Measurements from ENCODE around the gene SUPT3H. TPM values are rescaled to one million over a fixed set of nuclear protein-coding genes. Genes with fewer than 3 reads are reported as not detected.

The SUPT3H gene
- total RNA-seq, 1 donor from 2014 or later: 63.6 TPM

DNA sequence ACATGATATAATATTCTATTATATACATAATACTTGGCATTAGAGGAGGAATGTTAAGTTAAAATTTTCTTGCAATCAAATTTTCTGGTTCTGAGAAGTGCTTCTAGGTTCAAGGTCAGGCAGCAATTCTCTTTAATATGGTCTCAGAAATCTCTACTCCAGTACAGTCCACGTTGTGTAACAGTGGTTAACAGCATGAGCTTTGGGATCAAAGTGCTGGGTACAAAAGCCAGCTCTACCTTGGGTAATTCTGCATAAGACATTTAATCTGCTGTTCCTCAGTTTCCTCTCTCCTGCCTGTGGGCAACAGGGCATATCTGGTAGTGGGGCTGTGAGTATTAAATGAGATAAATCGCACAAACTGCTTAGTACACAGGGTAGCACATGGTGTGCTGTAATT is 552.5 kb downstream of the SUPT3H start:
- FAIRE-seq (no peak), DNase-seq (ENCODE audit: low spot score in 2 of 2) (no peak)

DNA sequence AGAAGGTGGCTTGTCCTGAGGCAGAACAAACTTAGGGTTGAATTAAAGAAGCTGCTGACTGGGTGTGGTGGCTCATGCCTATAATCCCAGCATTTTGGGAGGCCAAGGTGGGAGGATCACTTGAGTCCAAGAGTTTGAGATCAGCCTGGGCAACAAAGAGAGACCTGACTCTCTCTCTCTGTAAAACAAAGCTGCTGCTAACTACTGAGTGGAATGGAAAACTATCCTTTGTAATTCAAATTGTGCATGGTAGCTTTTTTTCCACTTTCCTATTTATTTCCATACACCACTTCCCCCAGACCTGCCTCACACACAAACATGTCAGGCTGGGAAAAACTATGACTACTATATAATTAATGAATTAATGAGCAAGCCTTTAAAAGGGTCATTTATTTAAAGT is 553.2 kb downstream of the SUPT3H start:
- DNase-seq (ENCODE audit: low spot score in 2 of 2): no peak
- no peak for FAIRE-seq

DNA sequence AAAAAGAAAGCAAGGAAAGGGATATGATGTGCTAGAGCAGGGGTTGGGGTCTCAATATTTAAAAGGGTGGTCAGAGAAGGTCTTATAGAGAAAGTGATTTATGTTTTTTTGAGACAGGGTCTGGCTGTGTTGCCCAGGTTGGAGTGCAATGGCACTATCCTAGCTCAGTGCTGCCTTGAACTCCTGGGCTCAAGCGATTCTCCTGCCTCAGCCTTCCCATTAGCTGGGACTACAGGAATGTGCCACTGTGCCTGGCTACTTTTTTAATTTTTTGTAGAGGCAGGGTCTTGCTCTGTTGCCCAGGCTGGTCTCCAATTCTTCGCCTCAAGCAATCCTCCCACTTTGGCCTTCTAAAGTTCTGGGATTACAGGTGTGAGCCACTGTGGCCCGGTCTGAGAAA is 557.0 kb downstream of the SUPT3H start:
- DNase-seq (ENCODE audit: low spot score in 2 of 2) (no peak), FAIRE-seq (no peak)

DNA sequence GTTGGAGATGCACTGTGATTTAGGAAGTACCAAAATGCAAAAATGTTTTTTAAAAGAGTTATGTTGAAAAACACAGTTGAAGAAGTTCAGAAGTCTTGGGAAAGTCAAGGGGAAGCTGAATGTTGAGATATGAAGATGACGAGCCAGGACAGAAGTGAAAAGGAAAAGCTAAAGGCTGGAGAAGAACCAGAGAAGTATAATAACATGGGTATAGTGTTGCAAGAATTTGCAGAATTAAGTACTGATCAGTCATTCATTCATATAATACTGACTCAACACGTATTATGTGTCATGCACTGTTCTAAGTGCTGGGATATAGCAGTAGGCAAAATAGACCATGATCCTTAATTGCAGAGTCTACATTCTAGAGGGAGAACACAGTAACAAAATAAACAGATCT is 557.4 kb downstream of the SUPT3H start:
- no peak for FAIRE-seq

DNA sequence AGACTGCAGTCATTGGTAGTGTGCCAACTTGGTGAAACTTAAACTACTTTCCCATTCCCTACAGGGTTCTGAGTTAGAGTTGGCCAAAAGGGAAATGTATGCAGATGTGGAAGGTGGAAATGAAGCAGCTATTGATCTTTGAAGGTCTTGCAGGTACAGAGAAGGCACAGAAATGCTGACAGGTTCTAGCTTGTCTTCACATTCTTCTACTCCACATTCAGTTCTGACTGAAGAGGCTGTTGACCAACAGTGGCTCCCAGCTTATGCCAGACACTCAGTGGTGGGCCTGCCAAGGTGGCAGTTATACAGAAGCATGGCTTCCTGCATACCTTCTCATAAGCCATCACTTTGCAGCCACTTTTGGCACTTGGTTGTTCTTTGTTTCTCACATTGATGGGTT is 566.3 kb downstream of the SUPT3H start:
- DNase-seq (ENCODE audit: low spot score in 2 of 2) (no peak), FAIRE-seq (no peak)

More for the DNA sequence above, 557.4 kb downstream of the SUPT3H start:
- no peak for DNase-seq (ENCODE audit: low spot score in 2 of 2)

DNA sequence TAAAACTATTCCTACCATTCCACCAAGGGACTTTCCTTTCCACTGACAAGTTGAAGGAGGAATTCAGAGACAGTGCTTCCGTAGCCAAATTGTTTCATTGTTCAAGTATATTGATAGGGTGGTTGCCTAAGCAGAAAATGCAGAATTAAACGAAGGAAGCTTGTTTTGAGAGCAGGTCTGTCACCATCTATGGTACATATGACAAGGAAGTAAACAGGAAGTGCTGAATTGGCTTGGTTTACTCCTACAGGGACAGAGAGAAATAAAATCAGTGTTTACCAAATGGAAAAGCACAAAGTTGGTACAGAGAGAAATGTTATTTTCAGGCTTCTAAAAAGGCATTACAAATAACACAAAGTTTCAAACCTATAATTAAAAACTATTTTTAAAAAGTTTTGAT is 568.5 kb downstream of the SUPT3H start:
- FAIRE-seq: no peak

DNA sequence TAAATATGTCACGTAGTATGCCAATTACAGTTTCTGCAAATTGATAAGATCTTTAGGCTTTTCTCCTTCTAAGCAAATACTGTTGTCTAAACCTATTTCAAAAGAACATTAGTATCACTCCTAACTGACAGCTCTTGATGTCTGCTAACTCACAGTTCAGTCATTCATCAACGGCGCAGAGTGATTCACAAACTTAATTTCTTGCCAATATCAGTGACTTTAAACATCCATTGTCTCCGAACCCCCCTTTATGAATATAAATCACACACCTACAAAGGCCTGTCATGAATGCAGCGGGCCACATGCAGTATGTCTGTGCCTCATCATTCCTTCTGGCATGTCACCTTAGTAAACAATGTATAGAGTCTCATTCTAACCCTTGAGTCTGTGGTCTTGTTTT is 569.6 kb downstream of the SUPT3H start:
- DNase-seq (ENCODE audit: low spot score in 2 of 2) (no peak), FAIRE-seq (no peak)

More for the DNA sequence above, 568.5 kb downstream of the SUPT3H start:
- DNase-seq (ENCODE audit: low spot score in 2 of 2): no peak

DNA sequence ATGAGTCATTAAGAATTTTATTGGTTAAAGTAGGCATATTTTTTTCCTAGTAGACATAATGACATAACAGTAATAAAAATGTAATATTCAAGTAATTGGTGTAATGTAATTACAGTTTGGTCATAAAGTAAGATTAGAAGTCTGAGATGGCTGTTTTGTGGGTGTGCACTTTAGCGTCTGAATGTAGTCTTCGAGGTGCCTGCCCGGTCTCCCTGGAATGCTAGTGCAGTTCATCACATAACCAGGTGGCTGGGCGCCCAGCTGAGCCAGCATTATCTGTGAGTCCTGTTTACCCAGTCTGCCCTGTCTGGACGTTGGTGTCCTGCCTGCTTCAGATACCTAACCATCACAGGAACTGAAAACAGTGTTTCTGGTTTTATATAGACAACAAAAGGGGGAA is 571.1 kb downstream of the SUPT3H start:
- DNase-seq (ENCODE audit: low spot score in 2 of 2): no peak
- FAIRE-seq: no peak

DNA sequence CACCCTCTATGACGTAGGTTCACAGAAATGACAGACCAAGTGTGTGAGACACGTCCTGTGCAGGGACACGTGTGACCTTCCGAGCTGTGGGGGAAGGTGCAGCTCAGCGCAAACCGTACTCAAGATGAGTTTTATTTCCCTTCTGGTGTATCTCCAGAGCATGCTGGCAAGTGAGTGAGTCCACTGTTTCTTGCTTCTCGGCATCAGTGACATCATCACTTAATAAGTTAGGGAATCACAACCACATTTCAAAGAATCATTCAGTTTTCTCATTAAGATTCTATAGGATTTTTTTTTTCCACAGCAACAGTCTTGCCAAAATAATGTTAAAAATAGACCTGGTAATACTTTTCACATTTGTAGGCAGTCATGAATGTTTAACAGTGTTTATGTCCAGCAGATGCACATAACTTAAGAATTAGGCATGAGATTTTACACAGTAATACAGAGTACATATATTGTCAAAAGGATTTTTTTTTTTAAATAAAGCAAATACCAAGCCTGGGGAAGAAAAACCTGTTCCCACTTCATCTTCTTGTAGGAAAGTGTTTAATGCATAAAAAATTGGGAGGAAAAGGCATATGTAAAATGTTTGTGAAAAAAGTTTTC is 572.4 kb downstream of the SUPT3H start:
- DNase-seq (ENCODE audit: low spot score in 2 of 2) (no peak), FAIRE-seq (no peak)

DNA sequence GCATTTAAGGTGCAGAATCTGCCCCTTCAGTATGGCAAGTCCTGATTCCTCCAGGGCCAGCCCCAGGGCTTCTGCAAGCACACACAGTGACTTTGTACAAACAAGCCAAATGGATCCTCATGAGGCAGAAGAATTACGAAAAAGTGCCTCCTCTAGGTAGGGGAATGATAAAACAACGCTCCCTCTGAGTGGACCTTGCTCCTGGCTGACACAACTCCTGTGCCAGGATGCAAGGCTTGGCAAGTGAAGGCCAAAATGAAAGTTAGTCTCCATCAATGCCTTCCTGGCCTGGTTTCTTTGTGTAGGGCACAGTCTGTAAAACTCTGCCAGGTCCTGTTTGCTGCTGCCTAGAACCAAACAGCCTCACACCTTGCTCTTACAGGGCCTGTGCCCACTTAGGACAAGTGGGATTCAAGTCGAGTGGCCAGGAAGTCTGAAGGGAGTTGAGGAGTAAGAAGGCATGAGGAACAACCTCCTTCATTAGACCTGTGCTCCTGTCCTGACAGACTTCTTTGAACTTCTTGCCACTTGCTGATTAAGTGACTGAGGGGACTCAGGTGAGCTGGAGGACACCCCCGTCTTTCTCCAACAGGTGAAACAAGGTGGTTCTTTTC is 573.1 kb downstream of the SUPT3H start:
- FAIRE-seq: no peak
- no peak for DNase-seq (ENCODE audit: low spot score in 2 of 2)

DNA sequence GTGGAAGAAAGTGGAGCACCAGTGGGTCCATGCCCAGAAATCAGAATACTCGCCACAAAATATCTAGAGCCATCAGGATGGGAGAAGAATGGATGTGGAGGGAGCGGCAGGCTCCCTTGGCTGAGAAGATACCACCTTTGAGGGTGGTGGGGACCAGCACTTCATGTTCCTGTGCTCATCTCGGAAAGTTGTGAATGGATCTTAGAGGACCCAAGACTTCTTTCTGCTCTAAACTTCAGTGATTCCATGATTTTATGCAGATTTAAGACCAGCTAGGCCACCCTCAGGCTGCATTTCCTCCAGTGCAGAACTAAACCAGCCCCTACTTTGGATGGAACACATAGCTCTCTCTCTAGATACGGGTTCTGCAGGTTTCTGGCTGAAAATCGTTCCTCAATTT is 573.7 kb downstream of the SUPT3H start:
- no peak for FAIRE-seq
- no peak for DNase-seq (ENCODE audit: low spot score in 2 of 2)

DNA sequence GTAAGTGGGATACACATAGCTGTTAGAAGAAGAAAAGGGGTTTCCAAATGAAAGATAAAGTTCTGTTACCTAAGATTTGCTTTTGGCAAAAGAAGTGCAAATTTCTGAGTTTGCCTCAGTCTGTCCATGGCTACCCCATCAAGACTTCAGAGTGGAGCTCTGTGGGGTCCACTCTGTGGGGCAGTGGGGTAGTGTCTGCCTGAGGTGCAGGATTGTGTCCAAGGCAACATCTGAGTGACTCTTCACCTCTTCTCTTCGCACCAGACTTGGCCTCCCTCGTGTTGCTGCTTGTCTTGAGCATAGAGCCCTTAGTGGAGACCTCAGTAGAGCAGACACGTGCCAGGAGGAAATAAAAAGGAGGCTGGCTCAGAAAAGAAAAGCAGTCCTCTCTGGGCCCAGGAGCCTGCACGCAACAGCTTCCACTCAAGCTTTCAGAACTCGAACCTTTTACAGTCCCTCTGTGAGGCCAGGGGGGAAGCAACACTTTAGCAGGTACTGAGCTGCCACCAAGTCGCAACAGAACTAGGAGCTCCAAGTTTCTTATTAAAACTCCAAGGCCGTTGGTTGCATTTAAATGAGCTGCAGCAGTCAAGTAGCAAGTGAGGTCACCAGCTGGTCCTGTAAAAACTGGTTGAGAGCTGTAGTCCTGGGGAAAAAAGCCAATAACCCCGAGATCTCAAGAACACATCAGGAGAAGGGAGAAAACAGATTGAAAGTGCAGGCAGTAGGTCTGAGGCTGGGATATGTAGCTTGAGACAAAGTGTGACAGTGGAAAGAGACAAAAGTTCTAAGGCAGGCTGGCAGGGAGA is 576.7 kb downstream of the SUPT3H start:
- no peak for DNase-seq (ENCODE audit: low spot score in 2 of 2)

DNA sequence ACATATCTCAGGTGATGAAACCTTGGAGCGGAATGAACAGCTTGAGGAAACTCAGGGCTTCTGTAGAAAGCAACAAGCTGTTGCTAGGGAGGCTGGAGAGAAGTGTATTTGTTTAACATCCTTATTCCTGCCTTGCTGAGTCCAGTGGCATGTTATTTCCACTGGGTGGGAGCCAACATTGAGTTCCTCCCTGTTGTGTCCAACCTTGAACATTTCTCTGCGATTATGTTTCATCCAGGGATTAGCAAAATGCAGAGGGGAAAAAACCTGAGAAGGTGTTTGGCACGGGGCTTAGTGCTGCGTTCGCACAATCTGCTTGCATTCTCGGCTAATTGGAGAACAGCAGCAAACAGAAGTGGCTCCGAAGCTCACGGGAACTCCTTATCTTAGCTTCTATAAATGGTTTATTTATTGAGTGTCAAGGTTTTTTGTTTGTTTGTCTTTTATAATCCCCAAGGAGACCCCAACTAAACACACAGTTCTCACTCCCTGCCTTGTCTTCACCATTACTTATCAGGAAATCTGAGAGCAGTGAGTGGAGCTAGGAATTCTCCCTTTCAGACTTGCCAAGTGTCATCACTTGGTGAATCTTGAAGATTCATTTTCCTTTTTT is 577.5 kb downstream of the SUPT3H start:
- DNase-seq (ENCODE audit: low spot score in 2 of 2): no peak
- no peak for FAIRE-seq

More for the DNA sequence above, 576.7 kb downstream of the SUPT3H start:
- FAIRE-seq: no peak

DNA sequence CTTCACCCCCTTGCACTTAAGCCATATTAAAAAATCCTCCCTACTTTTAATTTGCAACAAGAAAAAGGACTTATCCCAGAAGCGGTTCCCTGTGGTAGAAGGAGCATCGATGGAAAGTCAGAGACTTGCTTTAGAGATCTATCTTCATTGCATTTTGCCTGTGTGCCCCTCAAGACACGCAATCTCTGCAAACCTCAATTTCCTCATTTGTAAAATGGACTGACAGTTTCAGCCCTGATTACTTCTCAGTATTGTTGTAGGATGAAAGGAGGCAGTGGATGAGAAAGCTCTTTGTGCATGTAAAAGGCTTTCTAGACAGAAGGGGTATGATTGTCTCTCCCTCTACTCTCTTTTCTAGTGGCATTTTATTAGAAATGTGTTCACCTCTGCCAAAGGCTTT is 580.0 kb downstream of the SUPT3H start:
- DNase-seq (ENCODE audit: low spot score in 2 of 2) (no peak), FAIRE-seq (no peak)

DNA sequence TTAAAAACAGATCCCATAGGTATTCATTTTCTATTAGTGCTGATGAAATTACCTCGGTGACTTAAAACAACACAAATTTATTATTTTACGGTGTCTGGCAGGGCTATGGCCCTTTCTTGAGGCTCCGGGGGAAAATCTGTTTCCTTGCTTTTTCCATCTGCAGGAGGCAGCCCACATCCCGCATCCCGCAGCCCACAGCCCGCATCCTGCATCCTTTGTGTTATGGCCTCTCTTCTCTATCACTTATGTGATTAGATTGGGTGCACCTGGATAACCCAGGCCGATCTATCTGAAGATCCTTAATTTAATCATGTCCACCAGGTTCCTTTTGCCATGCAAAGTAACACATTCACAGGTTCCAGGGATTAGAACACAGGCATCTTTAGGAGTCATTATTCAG is 582.4 kb downstream of the SUPT3H start:
- DNase-seq (ENCODE audit: low spot score in 2 of 2) (no peak), FAIRE-seq (no peak)

DNA sequence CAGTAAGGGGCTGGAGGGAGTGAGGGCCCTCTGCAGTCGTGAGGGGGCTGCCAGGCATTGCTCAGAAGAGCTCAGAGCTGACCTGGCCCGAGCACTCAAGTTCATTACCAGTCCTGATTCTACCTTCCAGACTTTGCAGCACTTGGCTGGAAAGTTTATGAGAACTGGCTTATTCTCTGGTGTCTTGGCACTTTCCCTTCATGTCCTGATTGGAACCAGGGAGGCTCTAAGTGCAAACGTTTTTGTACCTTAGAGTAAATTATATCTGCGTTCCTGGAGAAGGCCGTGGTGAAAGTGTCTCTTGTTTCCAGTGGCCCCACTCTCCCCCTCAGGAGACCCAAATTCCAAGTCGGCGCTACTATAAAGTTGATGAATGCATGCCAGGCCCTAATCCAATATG is 587.9 kb downstream of the SUPT3H start:
- FAIRE-seq (no peak), DNase-seq (ENCODE audit: low spot score in 2 of 2) (no peak)

DNA sequence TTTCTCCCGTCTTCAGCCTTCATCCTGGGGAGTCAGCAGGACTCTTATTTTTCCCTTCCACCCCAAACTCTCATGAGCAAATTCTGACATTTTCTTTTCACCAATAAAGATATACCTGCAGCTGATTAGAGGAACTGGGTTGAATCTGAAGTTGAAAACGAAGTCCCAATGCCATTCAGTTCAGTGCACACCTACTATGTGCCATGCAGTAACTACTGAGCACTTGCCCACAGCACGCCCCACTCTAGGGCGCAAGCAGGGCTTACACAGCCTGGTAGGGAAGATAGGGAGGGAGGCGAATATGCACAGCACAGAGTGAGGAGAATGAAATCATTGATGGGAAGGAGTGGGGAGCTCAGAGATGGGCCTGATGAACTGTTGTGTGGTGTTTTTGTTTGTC is 588.7 kb downstream of the SUPT3H start:
- no peak for FAIRE-seq
- no peak for DNase-seq (ENCODE audit: low spot score in 2 of 2)

DNA sequence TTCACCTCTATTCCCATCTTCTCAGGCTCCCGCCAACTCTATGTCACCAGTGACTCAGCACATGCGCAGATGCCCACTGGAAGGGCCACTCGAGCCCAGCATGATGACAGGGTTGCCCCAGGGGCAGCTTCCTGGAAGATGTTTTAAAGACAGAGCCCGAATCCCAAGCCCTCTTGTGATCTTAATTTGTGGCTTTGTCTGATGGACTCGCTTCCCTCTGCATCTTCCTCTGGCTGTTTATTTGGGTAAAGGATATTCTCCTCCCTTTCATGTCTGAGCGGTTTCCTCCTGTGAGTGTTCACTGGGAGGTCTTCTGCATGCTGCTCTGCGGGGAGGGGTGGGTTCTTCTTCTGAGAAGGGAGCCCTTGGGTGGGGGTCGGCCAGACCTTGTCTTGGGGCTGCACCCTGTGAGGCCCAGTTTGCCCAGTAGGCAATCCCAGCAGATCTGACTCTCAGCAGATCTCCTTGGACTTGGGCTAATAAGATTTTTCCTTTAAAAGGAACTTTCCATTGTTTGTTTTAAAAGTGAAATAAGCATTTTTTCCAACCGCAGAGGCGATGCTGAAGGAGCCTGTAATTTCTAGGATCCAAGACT is 589.2 kb downstream of the SUPT3H start:
- FAIRE-seq (no peak), DNase-seq (ENCODE audit: low spot score in 2 of 2) (no peak)

DNA sequence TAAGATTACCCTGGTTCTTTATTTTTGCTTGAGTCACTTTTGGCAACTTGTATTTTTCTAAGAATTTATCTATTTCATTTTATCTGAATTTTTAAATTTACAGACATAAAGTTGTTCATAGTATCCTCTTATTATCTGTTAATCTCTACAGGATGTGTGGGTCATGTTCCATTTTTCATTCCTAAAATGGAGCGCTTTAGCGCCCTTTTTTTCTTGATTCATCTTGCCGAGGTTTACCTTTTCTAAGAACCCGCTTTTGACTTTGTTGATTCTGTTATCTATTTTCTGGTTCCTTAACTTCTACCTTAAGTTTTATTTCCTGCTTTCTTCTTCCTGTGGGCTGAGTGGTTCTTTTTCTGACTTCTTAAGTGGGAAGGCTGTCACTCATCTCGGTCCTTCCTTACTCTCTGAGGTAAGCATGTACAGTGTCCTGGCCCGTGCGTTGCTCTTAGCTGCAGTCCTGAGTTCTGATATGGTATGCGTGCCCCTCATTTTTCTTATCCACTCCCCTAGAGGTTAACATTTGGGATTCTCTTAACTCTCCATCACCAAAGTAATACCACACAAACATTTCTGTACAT is 590.4 kb downstream of the SUPT3H start:
- FAIRE-seq (no peak), DNase-seq (ENCODE audit: low spot score in 2 of 2) (no peak)

DNA sequence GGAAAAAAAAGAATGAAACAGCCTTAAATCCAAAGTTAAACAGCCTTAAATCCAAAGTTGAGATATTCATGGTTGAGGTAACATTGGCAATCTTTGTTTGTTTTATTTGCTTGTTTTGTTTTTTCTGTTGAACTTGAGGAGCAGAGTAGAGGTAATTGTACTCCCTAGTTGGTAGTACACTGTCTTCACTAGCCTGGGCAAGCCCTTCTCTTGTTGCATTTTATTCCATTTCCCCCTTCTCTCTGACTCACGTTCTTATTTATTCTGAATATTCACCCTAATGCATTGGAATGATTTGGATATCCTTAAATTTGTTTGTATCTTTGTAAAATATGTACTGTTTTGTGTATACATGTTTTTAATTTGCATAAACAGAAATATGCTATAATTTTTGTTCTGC is 592.6 kb downstream of the SUPT3H start:
- DNase-seq (ENCODE audit: low spot score in 2 of 2) (no peak), FAIRE-seq (no peak)

DNA sequence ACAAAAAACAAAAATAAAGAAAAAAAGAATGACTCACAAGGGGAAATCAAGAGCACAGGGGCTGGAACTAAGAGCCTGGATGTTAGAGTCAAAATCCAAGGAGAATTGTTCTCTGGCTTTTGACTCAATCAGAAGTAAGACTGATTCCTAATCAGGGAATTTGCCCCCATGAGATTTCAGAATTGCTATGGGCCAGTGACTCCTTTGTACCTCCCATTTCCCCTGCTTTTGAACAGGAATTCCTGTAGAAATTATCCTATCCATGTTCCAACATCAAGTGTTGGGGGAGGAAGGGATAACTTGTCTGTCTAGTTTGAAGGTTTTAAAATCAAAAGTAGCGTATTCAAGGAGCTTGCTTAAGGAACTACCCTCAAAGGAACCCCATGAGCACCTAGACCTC is 593.5 kb downstream of the SUPT3H start:
- FAIRE-seq: no peak
- DNase-seq (ENCODE audit: low spot score in 2 of 2): no peak

Data from frontal cortex (tissue), 4 donors.